Left colon (tissue), 2 donors: ENCODE data around the gene CLEC2D. TPM values are rescaled to one million over a fixed set of nuclear protein-coding genes. Genes with fewer than 3 reads are reported as not detected.
A peak's percentile ranks its signal among the peaks of the same experiment; 100 is the strongest.
"Not testable (repeated sequence)": the region's sequence is repeated elsewhere in the genome, so short reads cannot be mapped to it uniquely, and the experiment has no call there.

Experiments
- ATAC-seq: fragments of 200-7000 bp; cut with Tn5 transposase; one replicate; pipeline ENCODE4 v1.9.1; 2020; ENCODE audit warnings: mild to moderate bottlenecking, moderate library complexity
- DNase-seq, 2 donors: peaks; one replicate each; pipeline ENCODE4 v3.0.0-alpha.2; 2020
- intact Hi-C, 2 donors: fragments of 100-400 bp; cut with DNase I in 1 of 2; cut with micrococcal nuclease in 1 of 2; formaldehyde crosslinking; loops; one replicate each; pipeline versions ENCODE4 v1.11.2 to v1.14.0; 2022; cut with DNase I, micrococcal nuclease
- total RNA-seq, 2 donors: library from RNA; stranded (reverse); fragmentation: NEBNext Ultra II Directional; extraction: Animal tissue kit (Norgen Biotek cat#: 25700); gene quantifications; one replicate each; pipeline ENCODE4 v1.2.1, GENCODE V29; 2021
- donor health status: DM: no; HTN: no; CAD: no.
- donor health status: DM: yes; HTN: yes; CAD: no.

The CLEC2D gene
- total RNA-seq, 2 donors from 2014 or later: 6.2 to 7.3 TPM

DNA sequence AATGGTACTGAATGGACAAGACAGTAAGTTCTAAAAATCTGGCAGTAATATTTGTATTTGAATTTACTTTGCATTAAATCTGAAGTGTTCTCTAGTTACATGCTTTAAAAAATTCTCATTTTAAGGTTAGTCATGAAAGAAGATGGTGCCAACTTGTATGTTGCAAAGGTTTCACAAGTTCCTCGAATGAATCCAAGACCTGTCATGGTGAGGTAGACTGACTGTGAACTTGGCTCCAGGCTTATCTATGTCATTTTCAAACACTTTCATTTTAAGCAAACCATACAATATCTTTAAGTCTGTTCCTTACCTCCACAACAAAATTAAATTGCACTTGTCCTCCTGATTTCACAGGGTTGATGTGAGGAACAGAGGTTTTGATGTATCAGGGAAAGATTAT lies 23.4 kb downstream of the CLEC2D start:
- intact Hi-C loops: no loop called here
- ATAC-seq (no peak), DNase-seq (no peak)

- intact Hi-C loops: no loop called here
- ATAC-seq (no peak), DNase-seq (no peak)
Observed at GRCh38 chr12:9694241-9694640, 24.7 kb downstream of the CLEC2D start.

DNA sequence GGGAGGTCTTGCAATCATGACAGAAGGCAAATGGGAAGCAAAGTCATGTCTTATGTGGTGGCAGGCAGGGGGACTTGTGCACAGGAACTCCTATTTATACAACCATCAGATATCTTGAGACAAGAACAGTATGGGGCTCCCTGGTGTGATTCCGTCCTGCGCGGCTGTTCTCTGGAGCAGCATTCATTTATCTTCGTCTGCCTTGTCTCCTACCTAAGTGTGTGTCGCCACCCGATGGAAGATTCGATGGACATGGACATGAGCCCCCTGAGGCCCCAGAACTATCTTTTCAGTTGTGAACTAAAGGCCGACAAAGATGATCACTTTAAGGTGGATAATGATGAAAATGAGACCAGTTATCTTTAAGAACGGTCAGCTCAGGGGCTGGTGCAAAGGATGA lies 25.6 kb downstream of the CLEC2D start:
- DNase-seq, intact Hi-C loops: not testable (repeated sequence)

GRCh38 chr12:9695661-9696060 lies 26.1 kb downstream of the CLEC2D start:
- ATAC-seq, intact Hi-C loops, DNase-seq: not testable (repeated sequence)

More for the DNA sequence above, 25.6 kb downstream of the CLEC2D start:
- ATAC-seq: not testable (repeated sequence)

- DNase-seq (no peak), ATAC-seq (no peak)
- intact Hi-C loops: no loop called here
Observed at GRCh38 chr12:9697619-9698018, 28.1 kb downstream of the CLEC2D start.

DNA sequence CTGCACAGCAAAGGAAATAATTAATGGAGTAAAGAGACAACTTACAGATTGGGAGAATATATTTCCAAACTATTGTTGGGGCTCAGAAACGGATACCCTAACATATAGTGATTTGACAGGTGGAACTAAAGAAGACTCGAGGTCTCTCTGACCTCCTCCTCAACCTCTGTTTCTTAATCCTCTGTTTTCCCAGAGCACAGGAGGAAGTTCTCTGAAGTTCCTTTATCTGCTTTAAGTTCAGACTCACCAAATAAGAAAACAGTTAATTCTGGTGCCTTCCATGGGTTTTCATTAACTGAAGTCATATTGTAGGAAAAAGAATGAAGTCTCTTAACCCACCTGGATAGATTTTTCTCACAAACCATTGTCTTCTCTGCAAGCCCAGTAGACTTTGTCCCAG lies 29.2 kb downstream of the CLEC2D start:
- ATAC-seq (no peak), DNase-seq (no peak)
- intact Hi-C loops: no loop called here

DNA sequence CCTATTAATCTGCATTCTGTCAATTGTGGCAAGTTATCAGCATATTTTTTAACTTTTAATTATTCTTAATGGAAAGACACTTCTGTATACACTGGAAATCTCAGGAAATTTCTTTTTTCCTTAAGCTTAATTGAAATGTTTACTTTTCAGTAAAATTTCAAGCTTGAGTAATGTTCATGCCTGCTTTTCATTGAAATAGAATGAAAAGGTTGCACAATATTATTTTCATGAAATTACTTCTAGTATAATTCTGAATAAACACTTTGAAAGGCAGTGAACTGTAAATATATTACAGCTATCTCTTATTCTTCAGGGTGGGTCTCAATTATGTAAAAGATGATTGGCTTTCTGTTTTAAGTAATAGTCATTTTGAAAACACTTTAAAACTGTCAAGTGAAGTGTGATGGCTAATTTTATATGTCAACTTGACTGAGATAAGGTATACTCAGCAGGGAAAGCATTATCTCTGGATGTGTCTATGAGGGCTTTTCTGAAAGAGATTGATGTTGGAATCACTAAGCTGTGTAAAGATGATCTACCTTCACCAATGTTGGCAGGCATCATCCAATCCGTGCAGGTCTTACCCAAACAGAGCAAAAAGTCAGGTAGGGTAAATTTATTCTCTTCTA lies 29.9 kb downstream of the CLEC2D start:
- no peak for ATAC-seq
- intact Hi-C loops: no loop called here
- DNase-seq: no peak

- ATAC-seq (peak; percentile 37), DNase-seq (no peak)
- intact Hi-C loops: loop anchor here in 1 of 2 donors (10.0 kb wide), 1 partner anchor 65 kb away; no protein-coding TSS in a partner anchor
Observed at GRCh38 chr12:9699898-9700605, 30.5 kb downstream of the CLEC2D start.

GRCh38 chr12:9700606-9700956 lies 31.1 kb downstream of the CLEC2D start:
- DNase-seq: no peak
- ATAC-seq: no peak
- intact Hi-C loops: loop anchor here in 1 of 2 donors (10.0 kb wide), 1 partner anchor 66 kb away; no protein-coding TSS in a partner anchor

DNA sequence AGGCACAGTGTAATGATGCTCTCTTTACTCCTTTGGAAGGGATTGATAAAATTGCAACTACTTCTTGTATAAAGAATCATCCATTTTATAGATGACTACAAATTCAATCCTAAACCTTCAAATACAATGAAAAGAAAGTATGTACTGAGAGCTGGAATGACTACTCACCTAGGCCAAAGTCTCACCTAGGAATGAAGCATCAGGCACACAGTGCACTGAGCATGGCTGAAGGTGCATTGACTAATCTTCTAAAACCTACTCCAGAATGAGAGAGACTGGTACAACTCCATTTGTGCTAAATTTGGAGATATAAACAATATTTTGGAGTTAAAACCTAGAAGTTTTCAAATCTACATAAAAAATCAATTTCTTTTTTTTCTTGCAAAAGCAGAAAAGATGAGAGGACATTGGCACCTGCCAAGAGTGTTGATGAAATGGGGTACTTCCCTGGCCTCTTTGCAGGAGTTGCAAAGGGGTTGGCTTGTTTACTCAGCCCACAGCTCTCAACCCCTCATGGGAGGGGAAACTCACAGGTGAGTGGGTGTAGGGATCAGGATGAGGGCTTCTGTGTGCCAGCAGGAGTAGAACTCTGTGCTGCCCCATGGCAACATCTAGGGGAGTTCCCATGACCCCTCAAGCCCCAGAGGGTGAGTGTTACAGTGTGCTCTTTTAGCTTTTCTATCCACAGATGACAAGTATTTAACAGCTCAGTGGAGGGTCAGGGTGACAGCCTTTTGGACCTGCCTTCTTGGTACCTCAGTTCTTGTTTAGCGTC lies 32.1 kb downstream of the CLEC2D start:
- intact Hi-C loops: loop anchor here in 1 of 2 donors (10.0 kb wide), 1 partner anchor 67 kb away; no protein-coding TSS in a partner anchor
- ATAC-seq: no peak
- DNase-seq: no peak

GRCh38 chr12:9702255-9702654 lies 32.7 kb downstream of the CLEC2D start:
- no peak for ATAC-seq
- intact Hi-C loops: loop anchor here in 1 of 2 donors (10.0 kb wide), 1 partner anchor 67 kb away; no protein-coding TSS in a partner anchor
- no peak for DNase-seq

GRCh38 chr12:9704561-9704960 lies 35.0 kb downstream of the CLEC2D start:
- not testable (repeated sequence) for DNase-seq, ATAC-seq
- intact Hi-C loops: loop anchor here in 1 of 2 donors (10.0 kb wide), 1 partner anchor 70 kb away; no protein-coding TSS in a partner anchor

DNA sequence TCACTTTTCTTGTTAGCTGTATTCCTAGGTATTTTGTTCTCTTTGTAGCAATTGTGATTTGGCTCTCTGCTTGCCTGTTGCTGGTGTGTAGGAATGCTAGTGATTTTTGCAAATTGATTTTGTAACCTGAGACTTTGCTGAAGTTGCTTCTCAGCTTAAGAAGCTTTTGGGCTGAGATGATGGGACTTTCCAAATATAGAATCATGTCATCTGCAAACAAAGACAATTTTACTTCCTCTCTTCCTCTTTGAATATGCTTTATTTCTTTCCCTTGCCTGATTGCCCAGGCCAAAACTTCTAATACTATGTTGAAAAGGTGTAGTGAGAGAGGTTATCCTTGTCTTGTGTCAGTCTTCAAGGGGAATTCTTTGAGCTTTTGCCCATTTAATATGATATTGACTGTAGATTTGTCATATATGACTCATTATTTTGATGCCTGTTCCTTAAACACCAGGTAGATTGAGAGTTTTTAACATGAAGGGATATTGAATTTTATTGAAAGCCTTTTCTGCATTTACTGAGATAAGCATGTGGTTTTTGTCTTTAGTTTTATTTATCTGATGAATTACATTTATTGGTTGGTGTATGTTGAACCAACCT lies 36.7 kb downstream of the CLEC2D start:
- ATAC-seq: no peak
- DNase-seq: no peak
- intact Hi-C loops: loop anchor here in 1 of 2 donors (10.0 kb wide), 1 partner anchor 71 kb away; no protein-coding TSS in a partner anchor

DNA sequence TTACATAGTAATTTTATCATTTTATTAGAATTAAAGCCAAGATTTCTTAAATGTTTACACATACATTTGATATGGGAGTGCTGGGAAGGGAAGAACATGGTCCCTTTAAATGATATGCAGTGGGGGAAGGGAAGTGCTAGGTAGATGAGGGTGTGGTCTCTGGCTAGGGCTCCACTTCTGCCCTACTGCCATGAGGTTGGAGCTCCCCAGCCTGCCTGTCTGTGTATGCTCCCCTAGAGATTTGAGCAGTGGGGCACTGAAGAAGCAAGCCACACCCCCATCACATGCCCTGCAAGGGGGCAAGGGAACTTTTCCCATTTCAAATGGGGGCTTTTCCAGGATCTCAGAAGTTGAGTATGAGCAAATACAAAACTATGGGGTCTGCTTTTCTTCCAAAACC lies 37.8 kb downstream of the CLEC2D start:
- ATAC-seq (peak; percentile 52), DNase-seq (no peak)
- intact Hi-C loops: loop anchor here in 1 of 2 donors (10.0 kb wide), 1 partner anchor 73 kb away; no protein-coding TSS in a partner anchor

DNA sequence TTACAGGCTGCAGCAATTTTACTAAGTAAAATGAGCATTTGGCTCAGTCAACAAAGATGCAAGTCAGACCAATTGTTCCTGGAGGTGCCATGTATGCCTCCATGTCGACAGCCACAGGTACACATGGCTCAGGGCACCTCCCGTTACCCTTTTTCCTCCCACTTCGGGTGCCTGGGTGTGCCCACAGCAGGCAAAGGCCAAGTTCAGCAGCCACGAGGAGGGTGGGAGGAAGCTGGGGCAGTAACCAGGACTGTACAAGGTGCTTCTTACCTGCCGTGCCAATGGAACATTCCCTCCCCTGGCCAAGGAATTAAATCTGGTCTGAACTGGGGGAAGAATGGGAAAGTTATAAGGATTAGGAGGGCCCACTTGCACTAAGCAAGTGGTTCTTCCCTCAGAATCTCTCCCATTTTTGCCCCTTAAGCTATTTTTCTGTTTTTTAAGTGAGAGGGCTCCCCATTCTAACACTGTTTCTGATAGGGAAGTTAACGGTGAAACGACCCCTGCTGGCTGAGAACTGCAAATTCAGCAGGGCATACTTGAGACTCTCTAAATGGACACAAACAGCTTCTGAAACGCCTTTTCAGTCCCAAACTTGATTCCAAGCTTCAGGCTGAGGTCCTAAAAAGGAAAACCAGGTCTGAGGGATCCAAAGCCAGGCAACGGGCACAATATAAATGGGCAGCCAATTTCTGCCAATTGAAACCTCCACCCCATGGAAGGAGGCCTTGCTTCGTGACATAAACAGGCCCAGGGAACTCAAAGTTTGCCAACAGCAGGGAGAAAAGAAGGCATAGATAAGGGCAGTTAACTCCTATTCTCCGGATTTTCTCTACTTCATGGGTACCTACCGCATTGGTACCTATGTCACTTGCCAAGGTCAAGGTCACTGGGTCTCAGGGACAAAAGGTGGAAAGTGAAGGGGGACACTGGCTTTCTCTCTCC lies 38.6 kb downstream of the CLEC2D start:
- intact Hi-C loops: loop anchor here in 1 of 2 donors (10.0 kb wide), 1 partner anchor 73 kb away; no protein-coding TSS in a partner anchor
- DNase-seq (peak; percentile 37 to 58), ATAC-seq (peak; percentile 73)

DNA sequence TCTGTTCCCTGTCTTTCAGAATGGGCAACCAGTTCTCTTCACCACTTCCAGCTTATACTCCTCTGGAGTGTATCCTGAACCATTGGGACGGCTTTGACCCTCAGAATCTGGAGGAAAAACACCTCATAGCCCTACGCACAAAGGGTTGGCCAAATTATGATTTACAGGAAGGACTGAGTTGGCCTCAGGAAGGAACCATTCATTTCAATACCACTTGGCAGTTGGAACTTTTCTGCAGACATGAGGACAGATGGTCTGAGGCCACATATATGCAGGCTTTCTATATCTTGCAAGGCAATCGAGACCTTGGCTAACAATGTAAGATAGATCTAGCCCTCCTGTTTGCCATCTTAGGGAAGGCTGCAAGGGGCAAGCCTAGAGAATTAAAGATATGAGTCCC lies 39.3 kb downstream of the CLEC2D start:
- ATAC-seq (no peak), DNase-seq (no peak)
- intact Hi-C loops: loop anchor here in 1 of 2 donors (10.0 kb wide), 1 partner anchor 74 kb away; no protein-coding TSS in a partner anchor

- no peak for DNase-seq
- intact Hi-C loops: no loop called here
- ATAC-seq: no peak
Observed at GRCh38 chr12:9710584-9711375, 41.3 kb downstream of the CLEC2D start.
